Osteocyte (in vitro differentiated cells): ENCODE data around the gene FXR2. TPM values are rescaled to one million over a fixed set of nuclear protein-coding genes. Genes with fewer than 3 reads are reported as not detected.
A peak's percentile ranks its signal among the peaks of the same experiment; 100 is the strongest.

Source experiments
- DNase-seq: peaks from one replicate; pipeline ENCODE4 v3.0.0; 2021; ENCODE audit warnings: mixed read lengths; ENCODE audit not compliant: unreplicated experiment; ENCODE audit errors: extremely low spot score
- H3K27ac Mint-ChIP-seq: one replicate; pipeline ENCODE4 v1.8.0; 2021; ENCODE audit warnings: mild to moderate bottlenecking, mixed read lengths; ENCODE audit not compliant: unreplicated experiment
- H3K27me3 Mint-ChIP-seq: one replicate; pipeline ENCODE4 v1.8.0; 2021; ENCODE audit warnings: mixed read lengths; ENCODE audit not compliant: unreplicated experiment
- H3K36me3 Mint-ChIP-seq: one replicate; pipeline ENCODE4 v1.8.0; 2021; ENCODE audit warnings: mixed read lengths; ENCODE audit not compliant: unreplicated experiment
- H3K4me1 Mint-ChIP-seq: one replicate; pipeline ENCODE4 v1.8.0; 2021; ENCODE audit warnings: mixed read lengths; ENCODE audit not compliant: unreplicated experiment
- H3K4me3 Mint-ChIP-seq: one replicate; pipeline ENCODE4 v1.8.0; 2021; ENCODE audit warnings: mild to moderate bottlenecking, moderate library complexity, mixed read lengths; ENCODE audit not compliant: unreplicated experiment
- H3K9me3 Mint-ChIP-seq: one replicate; pipeline ENCODE4 v1.8.0; 2021; ENCODE audit warnings: mixed read lengths; ENCODE audit not compliant: unreplicated experiment
- total RNA-seq: library from RNA; stranded (reverse); gene quantifications from 2 replicates; pipeline ENCODE4 v1.2.1, GENCODE V29; 2021
- TF ChIP-seq, protein P1 (sequence below): fragments of 200-600 bp; sonication (generic); IDR thresholded peaks from 2 replicates; pipeline ENCODE4 v1.5.0; 2021; ENCODE audit warnings: antibody characterized with exemption, mild to moderate bottlenecking, moderate library complexity

Gene FXR2
- total RNA-seq, 1 donor from 2014 or later: 50.7 TPM

GRCh38 chr17:7582396-7583252 is 32.1 kb downstream of the FXR2 start:
- no peaks in the 10 kb centered on the region for H3K9me3 Mint-ChIP-seq
- no peak for DNase-seq
- TF ChIP-seq, protein P1, sequence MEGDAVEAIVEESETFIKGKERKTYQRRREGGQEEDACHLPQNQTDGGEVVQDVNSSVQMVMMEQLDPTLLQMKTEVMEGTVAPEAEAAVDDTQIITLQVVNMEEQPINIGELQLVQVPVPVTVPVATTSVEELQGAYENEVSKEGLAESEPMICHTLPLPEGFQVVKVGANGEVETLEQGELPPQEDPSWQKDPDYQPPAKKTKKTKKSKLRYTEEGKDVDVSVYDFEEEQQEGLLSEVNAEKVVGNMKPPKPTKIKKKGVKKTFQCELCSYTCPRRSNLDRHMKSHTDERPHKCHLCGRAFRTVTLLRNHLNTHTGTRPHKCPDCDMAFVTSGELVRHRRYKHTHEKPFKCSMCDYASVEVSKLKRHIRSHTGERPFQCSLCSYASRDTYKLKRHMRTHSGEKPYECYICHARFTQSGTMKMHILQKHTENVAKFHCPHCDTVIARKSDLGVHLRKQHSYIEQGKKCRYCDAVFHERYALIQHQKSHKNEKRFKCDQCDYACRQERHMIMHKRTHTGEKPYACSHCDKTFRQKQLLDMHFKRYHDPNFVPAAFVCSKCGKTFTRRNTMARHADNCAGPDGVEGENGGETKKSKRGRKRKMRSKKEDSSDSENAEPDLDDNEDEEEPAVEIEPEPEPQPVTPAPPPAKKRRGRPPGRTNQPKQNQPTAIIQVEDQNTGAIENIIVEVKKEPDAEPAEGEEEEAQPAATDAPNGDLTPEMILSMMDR: no peak
- peak overlapping the region; percentile 100 for H3K27ac Mint-ChIP-seq
- H3K27me3 Mint-ChIP-seq: no peaks in the 10 kb centered on the region
- peak overlapping the region; percentile 96 for H3K4me3 Mint-ChIP-seq
- H3K36me3 Mint-ChIP-seq: peaks cover 16% of the 10 kb centered on the region
- H3K4me1 Mint-ChIP-seq: peaks cover 58% of the 10 kb centered on the region

GRCh38 chr17:7580604-7581575 is 33.8 kb downstream of the FXR2 start:
- H3K4me1 Mint-ChIP-seq: peaks cover 61% of the 10 kb centered on the region
- peak overlapping the region; percentile 89 for H3K27ac Mint-ChIP-seq

DNA sequence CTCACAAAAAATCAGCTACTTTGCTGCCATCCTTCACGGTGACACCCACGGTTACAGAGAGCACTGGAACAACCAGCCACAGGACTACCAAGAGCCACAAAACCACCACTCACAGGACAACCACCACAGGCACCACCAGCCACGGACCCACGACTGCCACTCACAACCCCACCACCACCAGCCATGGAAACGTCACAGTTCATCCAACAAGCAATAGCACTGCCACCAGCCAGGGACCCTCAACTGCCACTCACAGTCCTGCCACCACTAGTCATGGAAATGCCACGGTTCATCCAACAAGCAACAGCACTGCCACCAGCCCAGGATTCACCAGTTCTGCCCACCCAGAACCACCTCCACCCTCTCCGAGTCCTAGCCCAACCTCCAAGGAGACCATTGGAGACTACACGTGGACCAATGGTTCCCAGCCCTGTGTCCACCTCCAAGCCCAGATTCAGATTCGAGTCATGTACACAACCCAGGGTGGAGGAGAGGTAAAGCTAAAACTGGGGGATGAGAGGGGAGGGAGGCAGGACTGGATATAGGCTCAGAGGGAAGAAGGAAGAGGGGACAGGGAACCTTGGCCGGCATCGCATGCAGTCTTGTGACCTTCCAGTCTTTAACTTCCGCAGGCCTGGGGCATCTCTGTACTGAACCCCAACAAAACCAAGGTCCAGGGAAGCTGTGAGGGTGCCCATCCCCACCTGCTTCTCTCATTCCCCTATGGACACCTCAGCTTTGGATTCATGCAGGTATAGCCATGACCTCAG is 34.7 kb downstream of the FXR2 start:
- Mint-ChIP-seq H3K36me3 (peaks cover 36% of the 10 kb centered on the region), H3K27ac (peak overlapping the region; percentile 89), H3K4me3 (no peak overlapping the region), H3K4me1 (peaks cover 62% of the 10 kb centered on the region), H3K27me3 (no peaks in the 10 kb centered on the region), H3K9me3 (no peaks in the 10 kb centered on the region)
- TF ChIP-seq, protein P1: no peak
- DNase-seq: no peak

More at GRCh38 chr17:7580604-7581575, 33.8 kb downstream of the FXR2 start:
- TF ChIP-seq, protein P1: no peak
- Mint-ChIP-seq H3K4me3 (no peak overlapping the region), H3K27me3 (no peaks in the 10 kb centered on the region), H3K36me3 (peaks cover 30% of the 10 kb centered on the region), H3K9me3 (no peaks in the 10 kb centered on the region)
- DNase-seq: no peak

GRCh38 chr17:7579001-7579833 is 35.5 kb downstream of the FXR2 start, which contains the start of gene CD68:
CD68 (plus strand) TSS chr17:7579638; CDS start chr17:7579678, 40 bp downstream.
- no peaks in the 10 kb centered on the region for H3K9me3 Mint-ChIP-seq
- H3K27ac Mint-ChIP-seq: peak within 1 kb of the TSS; percentile 89
- H3K36me3 Mint-ChIP-seq: peaks cover 41% of the 10 kb centered on the region
- no peak within 1 kb of the TSS for H3K4me3 Mint-ChIP-seq
- no peaks in the 10 kb centered on the region for H3K27me3 Mint-ChIP-seq
- H3K4me1 Mint-ChIP-seq: peaks cover 62% of the 10 kb centered on the region
- no peak for DNase-seq
- TF ChIP-seq, protein P1: no peak
